ENCODE data around the gene ATP8B1.
"Not testable (repeated sequence)": the region's sequence is repeated elsewhere in the genome, so short reads cannot be mapped to it uniquely, and the experiment has no call there.

The ATP8B1 gene

DNA sequence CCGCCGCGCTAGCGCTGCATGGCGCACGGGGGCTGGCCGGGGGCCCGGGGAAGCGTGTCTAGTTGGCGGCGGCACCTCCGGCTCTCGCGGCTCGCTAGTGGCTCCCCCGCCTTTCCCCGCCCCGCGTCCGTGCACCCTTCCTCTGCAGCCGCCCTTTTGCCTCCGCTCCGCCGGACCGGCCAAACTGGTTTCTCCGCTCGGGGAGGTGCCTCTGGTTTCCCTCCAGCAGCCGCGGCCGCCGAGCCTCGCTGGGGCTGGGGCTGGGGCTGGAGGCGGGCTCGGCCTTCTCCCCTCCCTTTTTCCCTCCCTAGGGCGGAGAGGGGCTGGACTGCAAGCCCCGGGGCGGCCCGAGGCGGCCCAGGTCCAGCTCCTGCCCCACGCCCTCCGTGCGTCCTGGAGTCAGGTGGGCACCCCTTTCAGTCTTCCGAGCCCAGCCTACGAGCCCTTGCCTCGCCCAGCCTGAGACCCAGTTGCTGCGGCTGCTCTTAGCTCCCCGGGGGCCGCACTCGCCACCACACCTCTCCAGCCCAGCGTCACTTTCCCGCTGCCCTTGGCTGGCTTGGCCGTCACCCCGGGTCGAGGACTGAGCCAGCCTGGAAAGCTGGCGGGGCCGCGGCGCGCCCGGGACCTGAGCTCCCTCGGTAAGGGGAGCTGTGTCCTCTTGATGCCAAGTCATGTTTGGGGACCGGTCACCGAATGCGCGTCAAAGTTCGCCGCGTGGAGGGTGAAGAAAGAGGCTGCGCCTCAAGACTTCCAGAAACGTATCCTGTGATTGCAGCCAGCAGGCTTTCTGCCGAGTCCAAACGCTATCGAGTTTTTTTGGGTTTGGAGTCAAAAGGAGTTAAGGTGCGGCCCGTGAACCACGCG lies at the start of gene ATP8B1:
Gene ATP8B1 (minus strand): TSS at position 213 of the 867 bp plus-strand sequence. CDS start 71,508 bp downstream, outside the sequence.
- DNase-seq = no peak

DNA sequence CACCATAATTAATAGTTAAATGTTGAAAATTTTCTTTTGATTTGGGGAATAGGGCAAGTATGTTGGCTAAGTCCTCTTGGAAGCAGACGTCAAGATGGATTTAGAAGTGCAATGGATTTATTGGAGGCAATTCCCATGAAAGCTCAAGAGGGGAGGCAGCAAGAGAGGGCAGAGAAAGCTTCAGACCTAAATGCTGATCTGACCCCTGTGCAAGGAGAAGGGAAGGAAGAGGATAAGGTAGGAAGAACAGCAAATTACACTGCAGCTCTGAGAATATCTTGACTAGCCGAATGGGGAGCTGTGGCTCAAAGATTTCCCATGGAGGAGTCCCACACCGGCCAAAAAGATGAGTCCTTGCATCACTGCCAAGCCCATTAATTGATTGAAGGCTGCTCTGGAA lies 46.9 kb upstream of the ATP8B1 start:
- DNase-seq = no peak

DNA sequence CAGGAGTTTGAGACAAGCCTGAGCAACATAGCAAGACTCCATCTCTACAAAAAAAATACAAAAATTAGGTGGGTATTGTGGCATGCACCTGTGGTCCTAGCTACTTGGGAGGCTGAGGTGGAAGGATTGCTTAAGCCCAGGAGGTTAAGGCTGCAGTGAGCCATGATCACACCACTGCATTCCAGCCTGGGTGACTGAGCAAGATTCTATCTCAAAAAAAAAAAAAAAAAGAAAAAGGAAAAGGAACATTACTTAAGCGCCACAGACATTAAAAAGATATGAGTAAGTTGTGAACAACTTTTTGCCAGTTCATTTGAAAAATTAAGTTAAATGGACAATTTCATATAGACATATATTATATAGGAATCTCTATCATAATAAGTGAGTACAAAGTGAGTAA lies 45.3 kb upstream of the ATP8B1 start:
- not testable (repeated sequence) for DNase-seq

DNA sequence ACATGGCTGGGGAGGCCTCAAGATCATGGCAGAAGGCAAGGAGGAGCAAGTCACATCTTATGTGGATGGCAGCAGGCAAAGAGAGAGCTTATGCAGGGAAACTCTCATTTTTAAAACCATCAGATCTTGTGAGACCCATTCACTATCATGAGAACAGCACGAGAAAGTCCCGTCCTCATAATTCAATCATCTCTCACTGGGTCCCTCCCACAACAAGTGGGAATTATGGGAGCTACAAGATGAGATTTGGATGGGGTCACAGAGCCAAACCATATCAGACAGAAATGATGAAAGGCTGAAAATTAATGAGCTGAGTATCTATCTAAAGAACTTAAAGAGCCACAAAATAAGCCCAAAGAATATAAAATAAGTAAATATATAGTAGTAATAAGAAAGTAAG lies 44.3 kb upstream of the ATP8B1 start:
- not testable (repeated sequence) for DNase-seq

DNA sequence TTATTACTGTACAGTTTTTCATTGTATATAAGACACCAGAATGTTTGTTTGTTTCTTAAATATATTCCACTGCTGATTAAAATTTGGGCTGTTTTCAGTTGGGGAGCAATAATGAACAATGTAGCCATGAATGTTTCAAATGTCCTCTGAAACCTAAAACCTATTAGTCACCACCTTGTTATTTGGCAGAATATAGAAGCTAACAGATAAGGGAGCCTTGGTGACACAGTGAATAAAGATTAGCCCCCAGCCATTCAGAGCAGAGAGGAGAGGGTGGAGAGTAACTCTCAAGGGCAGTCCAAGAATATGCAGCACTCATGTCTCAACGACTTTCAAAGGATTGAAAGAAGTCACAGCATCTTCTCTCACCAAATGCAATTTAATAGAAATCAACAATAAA lies 43.1 kb upstream of the ATP8B1 start:
- no peak for DNase-seq

DNA sequence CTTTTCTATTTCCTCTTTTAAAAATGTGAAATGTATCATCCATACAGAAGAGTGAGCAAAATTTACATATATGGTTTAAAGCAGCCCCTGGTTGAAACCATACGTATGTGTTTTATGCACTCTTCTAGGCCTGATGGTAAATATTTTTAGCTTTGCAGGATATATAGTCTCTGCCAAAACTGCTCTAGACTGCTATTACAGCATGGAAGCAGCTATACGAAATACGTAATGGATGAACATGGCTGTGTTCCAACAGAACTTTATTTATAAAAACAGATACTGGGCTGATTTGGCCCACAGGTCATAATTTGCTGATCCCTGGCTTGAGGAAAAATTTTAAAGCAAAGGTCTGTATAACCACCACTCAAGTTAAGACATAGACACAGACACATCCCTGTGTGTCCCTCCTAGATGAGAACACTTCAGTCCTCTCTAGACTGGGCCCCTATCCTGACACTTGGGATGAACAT lies 42.5 kb upstream of the ATP8B1 start:
- no peak for DNase-seq

DNA sequence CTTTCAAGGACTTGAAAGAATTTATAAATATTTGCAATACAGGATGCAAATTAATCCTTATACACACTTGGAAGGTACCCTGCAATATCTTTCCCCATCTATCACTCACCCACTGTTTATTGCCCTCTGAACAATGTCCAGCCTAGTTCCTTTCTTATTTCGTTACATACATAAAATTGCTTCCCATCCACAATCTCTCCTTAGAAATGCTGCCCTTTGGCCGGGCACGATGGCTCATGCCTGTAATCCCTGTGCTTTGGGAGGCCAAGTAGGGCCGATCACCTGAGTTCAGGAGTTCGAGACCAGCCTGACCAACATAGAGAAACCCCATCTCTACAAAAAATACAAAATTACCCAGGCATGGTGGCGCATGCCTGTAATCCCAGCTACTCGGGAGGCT lies 41.2 kb upstream of the ATP8B1 start:
- DNase-seq = no peak

DNA sequence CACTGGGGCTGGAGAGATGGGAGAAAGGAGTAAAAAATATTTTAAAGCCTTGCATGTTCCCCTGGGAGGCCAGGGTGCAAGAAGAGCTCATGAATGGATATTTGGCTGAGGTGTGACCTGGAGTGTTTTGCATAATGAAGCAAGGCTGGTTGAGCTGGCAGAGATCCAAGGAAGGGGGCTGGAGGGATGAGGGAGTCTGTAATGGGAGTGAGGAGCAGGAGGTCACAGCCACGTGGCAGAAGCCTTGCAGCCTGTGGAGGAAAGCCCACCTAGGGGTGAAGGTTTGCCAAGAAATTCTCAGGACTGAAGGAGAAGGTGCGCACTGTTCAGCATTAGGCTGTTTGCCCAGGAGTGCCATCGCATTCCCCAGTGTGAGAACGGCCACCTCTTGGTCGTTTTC lies 40.3 kb upstream of the ATP8B1 start:
- DNase-seq = peak; percentile 63

DNA sequence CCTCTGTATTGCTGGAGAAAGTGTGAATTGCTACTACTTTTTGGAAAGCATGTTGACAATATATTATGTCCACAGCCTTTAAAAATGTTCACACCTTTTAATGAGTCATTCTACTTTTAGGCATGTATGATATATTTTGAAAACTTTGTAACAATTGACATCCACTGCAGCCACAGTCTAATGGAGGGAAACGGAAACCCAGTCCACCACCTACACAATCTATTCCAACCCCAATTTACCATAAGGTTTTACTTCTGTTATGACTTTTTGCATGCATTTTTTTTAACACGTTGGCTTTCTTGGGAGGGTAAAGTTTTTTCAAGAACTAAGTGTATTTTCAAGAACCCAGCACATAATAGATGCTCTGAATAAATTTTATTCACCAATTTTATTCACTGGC lies 38.5 kb upstream of the ATP8B1 start:
- no peak for DNase-seq

DNA sequence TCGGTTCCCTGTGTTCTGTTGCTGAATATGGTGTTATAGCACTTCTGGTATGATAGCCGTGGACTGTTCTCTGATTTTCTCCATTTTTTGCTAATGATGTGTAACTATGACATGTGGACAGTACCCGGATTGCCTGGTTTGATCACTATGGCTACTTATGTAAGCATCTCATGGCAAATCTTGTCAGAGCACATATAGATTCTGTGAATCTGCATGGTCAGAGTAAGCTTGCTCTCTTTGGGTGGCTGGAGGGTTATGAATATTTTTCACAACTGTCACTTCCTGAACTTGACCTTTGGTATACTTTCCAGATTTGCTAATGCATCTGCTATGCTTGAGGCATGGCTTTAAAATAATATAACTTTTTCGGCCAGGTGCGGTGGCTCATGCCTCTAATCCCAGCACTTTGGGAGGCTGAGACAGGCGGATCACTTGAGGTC lies 36.8 kb upstream of the ATP8B1 start:
- no peak for DNase-seq

DNA sequence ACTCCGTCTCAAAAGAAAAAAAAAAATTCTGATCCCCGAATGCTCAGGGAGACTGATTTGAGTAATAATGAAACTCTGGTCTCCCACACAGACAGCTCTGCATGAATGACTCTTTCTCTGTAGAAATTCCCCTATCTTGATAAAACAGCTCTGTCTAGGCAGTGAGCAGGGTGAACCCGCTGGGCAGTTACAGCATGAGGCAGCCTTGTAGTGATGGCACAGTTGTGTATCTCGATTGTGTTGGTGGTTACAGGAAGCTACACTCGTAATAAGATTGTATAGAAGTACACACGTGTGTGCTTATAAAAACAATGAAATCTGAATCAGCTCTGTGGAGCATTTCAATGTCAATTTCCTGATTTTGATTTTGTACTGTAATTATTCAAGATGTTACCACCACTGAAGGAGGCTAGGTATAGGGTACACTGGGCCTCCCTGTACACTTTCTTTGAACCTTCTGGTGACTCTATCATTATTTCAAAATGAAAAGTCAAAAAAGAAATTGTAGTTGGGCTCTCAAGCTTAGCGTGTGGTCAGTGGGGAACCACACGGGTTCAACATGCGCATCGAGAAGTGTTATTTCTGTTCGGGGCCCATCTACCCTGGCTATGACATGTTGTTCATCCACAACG lies 34.9 kb upstream of the ATP8B1 start:
- no peak for DNase-seq

DNA sequence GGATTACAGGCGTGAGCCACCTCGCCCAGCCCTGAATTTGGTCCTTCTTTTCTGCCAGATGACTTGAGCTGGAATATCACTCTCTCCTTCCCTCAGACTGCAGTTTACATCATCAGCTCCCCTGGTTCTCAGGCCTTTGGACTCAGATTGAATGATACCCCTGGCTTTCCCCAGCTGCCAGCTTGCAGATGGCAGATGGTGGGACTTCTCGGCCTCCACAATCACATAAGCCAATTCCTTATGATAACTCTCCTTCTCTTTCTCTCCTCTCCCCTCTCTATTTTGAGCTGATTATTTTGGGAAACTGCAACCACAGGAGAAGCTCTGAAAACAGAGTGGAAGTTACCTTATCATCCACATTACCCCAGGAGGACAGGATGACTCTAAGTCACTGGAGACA lies 33.4 kb upstream of the ATP8B1 start:
- peak; percentile 89 for DNase-seq

DNA sequence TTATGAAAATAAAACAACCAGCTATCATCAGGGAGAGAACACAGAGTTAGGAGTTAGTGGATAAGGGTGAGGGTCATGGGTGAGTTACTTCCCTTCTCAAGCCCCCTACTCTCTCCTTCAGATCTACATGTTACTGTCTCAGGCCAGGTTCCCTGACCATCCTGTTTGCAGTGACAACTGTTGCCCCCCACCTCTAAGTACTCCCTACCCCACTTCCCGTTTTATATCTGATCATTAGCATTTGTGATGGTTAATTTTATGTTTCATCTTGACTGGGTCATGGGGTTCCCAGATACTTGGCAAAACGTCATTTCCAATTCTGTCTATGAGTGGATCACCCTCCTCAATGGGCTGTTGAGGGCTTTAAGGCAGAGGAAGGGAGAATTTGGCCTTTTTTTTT lies 32.8 kb upstream of the ATP8B1 start:
- DNase-seq = no peak

DNA sequence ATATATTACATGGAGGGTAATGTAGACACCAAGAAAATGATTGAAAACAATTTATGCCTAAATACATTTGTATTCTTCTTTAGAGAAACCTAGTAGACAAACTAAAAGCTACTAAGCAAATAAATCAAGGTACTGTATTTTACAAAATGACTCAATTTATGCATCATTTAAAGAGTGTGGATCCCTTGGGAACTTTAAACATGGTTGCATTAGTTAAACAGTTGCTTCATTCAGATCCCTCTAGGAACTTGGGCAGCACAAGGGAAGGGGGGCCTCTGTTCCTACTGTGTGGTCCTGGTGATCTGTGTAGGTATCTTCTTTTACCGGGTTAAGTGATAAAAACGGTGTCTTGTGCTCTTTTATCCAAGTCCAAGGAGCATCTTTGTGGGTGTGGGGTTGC lies 31.5 kb upstream of the ATP8B1 start:
- no peak for DNase-seq

DNA sequence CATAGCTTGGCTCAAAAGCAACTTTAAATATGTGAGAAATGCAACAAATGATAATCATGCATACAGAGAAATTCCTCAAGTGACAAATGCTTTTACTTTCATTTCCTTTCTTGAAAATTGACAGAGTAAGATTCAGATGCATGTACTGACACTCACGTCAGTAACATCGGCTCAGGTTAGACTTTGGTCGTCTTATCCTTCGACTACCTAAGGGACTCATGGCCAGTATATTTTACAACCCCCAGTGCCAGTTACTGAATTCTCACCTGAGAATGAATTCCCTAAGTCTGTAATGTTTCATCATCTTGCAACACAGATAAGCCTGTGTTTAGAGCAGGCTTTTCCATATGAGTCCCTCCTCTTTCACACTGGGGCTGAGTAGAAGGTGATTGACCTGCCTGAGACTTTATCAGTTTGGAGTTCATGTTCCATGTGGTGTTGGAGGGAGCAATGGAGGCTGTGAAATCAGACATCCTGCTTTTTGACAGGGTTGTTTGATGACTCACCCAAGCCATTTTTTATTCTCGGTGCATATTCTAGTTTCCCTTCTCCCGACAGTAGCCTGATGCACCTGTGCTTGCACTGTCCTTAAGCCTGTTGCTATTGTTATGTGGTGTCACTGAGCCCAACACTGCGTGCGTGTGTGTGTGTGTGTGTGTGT lies 30.5 kb upstream of the ATP8B1 start:
- DNase-seq = no peak

DNA sequence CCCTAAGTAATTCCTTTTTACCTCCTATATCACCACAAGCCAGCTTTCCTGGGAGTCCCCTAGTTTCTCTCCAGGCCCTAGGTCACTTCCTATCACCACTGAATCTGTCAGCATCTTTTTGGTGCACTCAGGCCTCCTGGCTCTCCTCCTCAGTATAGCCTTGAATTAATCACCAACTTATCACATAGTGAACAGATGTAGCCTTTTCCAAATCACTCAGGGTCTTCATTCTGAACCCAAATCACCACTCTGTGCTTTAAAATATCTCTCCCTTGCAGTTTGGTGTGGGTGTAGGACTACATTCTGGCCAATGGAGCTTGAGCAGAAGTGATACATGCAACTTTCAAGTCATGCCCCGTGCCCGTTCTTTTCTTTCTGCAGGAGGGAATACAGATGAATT lies 29.6 kb upstream of the ATP8B1 start:
- DNase-seq = no peak

DNA sequence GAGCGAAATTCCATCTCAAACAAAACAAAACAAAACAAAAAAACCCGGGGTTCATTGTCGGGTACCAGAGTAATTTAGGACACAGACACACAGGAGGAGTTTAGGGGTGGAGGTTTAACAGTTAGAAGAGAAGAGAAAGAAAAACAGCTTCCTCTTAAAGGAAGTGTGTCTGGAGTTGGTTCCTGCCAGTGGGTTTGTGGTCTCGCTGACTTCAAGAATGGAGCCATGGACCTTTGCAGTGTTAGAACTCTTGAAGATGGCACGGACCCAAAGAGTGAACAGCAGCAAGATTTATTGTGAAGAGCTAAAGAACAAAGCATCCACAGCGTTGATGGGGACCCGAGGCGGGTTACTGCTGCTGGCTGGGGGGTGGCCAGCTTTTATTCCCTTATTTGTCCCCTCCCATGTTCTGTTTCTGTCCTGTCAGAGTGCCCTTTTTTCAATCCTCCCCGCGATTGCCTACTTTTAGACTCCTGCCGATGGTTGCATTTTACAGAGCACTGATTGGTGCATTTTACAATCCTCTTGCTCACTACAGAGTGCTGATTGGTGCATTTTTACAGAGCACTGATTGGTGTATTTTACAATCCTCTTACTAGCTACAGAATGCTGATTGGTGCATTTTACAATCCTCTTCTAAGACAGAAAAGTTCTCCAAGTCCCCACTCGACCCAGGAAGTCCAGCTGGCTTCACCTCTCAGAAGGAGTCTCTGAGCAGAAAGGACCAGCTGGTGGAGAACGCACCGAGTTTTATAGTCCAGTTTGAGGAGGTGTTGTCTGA lies 28.7 kb upstream of the ATP8B1 start:
- DNase-seq = no peak

DNA sequence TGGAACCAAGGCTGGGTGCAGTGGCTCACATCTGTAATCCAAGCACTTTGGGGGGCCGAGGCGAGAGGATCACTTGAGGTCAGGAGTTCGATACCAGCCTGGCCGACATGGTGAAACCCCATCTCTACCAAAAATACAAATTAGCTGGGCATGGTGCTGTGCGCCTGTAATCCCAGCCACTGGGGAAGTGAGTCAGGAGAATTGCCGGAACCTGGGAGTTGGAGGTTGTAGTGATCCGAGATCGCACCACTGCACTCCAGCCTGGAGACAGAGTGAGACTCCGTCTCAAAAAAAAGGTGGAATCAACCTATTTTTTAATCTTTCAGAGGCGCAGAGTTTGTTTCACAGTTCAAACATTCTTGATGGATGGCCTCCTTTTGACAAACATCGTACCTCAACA lies 24.5 kb upstream of the ATP8B1 start:
- DNase-seq = no peak

DNA sequence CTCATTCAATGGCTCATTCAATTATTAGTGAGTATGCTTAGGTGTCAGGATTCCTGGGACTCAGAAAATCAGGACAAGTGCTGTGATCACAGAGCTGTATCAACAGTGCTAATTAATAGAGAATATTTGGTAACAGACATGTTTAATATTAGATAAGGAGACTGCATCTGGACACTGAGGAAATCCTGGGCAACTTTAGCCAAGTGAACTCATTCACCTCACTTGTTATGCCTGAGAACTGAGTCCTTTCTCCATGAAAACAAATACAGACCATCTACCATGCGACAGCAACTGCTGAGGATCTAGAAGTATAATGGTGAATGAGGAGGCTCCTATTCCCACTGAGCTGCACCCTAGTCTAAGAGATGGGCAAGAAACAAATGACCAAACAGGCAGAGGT lies 23.1 kb upstream of the ATP8B1 start:
- no peak for DNase-seq

DNA sequence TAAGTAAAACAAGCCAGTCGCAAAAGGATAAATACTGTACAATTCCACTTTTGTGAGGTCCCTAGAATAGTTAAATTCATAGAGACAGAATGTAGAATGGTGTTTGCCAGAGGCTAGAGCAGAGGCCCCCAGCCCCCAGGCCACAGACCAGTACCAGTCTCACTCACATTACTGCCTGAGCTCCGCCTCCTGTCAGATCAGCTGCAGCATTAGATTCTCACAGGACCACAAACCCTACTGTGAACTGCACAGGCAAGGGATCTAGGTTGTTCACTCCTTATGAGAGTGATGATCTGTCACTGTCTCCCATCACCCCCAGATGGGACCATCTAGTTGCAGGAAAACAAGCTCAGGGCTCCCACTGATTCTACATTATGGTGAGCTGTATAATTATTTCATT lies 17.5 kb upstream of the ATP8B1 start:
- not testable (repeated sequence) for DNase-seq

DNA sequence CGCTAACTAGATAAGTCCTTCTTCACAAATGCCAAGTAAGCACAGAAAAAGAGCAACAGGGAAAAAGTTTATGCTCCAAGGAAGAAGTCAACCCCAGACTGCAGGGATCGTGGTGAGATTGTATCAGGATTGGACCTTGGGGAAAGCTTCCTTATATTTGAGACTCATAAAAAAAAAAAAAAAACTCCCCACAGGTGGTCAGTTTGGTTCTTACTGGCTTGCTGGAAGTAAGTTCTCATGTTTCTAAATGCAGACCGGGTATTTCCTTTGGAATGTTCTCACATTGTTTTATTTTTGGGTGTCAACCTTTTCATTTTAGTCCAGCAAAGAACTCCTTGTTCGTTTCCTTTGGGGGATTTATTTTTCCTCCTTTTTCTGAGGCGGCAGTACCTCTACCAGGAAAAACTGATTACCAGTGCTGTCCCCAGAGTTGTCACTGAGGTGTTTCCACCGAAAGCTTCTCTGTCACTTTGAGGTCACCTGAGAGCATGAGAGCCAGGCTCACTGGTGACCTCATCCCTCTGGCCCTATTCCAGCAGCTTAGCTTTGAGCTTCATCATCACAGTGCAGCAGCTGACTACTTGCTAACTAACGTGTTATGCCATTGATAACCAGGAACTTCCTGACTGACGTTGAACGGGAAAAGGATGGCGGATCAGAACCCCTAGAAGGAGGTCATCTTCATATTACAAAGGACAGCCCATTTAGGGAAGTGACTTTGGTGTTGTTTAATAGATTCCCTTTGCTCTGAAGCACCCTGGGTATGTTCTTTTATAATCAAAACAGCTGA lies 16.8 kb upstream of the ATP8B1 start:
- DNase-seq = peak; percentile 32

DNA sequence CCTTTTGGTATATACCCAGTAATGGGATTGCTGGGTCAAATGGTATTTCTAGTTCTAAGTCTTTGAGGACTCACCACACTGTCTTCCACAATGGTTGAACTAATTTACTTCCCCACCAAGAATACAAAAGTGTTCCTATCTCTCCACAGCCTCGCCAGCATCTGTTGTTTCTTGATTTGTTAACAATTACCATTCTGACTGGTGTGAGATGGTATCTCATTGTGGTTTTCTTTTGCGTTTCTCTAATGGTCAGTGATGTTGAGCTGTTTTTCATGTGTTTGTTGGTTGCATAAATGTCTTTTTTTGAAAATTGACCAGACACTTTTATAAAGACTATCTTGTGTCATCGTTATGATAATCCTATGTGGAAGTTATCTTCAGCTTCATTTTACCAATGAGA lies 16.0 kb upstream of the ATP8B1 start:
- no peak for DNase-seq

All from NCI-H2171 treated with DMSO at 0.1 percent for 48 hours (cell line).